GM18907 (cell line): Measurements from ENCODE around the gene ERBB4.

ENCODE experiments used
- ATAC-seq: cut with Tn5 transposase; IDR thresholded peaks from one replicate; pipeline ENCODE4 v1.9.1; 2021; ENCODE audit warnings: mild to moderate bottlenecking, moderate library complexity; ENCODE audit not compliant: unreplicated experiment

The ERBB4 gene

DNA sequence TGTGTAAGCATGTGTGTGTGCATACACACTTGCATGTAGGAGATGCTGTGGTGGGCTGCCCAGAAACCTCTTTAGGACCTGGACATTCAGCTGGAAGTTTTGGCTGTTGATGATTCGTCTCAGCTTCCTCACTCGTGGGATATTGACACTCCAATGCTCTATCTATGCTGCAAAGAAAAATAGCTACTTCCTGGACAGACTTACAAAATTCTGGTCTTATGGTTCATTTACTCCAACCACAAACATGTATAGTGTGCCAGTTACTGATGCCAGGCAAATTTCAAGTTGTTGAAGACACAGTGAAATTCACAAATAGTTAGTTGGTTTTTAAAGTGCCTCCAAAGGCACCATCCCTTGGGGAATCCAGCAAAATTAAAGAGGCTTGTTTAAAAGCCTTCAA lies 1099.6 kb downstream of the ERBB4 start:
- no peak for ATAC-seq

DNA sequence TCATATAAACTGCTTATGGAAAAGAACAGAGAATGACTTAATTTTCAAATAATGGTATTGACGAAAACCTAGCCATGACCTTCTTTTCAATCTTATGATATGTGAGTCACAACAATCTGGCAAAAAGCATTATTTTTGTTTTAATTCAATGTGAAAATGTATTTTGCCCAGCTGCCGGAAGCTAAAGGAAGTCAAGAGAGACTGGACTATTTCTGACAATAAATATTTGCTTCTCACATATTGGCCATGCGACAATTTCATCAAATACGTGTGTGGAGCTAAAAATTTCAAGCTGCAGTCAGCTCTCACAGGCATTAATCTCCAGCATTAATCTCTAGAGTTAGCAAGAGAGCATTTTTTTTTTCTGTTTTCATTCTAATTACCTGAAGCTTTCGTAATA lies 1101.2 kb downstream of the ERBB4 start:
- no peak for ATAC-seq

DNA sequence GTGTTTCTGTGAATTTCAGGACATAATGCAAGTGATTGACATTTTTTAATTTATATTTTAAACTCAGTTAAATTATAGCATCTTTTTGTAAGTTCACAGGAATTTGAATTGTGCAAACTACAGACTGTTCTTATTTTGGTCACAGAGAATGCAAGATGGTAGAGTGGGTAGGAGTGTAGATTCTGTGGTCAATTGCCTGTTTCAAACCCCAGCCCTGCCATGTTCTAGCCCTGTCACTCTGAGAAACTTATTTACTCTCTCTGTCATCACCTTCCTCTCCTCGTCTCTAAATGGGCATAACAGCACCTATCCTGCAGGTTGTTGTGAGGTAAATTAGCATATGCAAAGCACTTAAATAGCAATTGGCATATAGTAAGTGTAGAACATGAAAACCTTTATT lies 1102.4 kb downstream of the ERBB4 start:
- no peak for ATAC-seq

DNA sequence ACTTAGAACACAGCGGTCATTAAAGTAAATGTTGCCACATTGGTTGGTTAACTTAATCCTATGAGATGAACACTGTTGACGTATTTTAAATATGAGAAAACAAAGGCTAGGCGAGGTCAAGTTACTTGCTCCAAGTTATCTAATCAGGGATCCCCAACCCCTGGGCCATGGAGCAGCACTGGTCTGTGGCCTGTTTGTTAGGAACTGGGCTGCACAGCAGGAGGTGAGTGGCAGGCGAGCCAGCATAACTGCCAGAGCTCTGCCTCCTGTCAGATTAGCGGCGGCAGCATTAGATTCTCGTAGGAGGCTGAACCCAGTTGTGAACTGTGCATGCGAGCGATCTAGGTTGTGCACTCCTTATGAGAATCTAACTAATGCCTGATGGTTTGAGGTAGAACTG lies 1103.3 kb downstream of the ERBB4 start:
- ATAC-seq = no peak

DNA sequence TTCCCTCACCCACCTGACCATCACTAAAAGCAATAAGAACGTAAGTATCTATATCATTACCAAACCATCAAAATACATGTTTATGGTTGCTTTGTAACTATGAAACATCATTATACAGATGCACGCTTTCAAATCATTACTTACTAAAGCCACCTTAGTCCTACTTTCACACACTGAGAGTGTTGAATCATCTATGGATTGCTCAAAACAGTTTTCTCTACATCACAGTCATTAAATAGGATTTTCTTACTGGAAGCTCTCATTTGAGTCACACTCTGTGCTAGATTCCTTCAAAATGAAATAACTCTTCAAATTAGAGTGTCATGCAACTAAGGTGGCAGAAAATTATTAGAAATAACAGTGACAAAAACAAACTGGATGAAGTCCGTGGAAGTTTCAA lies 1103.8 kb downstream of the ERBB4 start:
- no peak for ATAC-seq

DNA sequence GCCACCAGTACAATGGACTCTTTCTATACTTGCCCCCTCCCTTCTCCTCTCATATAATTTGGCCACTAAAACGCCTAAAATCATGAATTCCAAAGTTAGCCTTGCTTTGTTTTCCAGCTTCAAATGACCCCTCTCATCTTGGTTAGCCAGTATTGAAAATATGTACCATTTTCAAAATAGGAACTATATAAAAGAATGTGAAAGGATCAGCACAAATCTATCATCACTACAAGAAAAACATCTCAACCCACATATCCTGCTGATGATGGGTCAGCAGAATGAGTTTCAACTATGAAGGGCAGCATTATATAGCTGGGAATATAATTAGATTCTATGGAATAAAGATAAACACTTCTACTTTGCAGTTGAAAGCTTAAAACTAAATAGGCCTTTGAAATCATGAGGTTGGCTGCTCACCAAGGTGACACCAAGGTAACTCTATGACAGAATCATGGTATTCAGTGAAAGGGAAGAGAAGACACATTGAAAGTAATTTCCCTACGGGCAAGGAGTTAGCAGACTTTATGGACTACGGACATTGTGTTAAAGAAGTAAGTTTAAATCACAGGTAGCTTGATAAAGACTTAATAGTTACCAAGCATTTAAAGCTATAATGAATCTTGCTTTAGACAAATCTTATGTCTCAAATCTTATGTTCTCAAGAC lies 1109.2 kb downstream of the ERBB4 start:
- ATAC-seq = no peak

DNA sequence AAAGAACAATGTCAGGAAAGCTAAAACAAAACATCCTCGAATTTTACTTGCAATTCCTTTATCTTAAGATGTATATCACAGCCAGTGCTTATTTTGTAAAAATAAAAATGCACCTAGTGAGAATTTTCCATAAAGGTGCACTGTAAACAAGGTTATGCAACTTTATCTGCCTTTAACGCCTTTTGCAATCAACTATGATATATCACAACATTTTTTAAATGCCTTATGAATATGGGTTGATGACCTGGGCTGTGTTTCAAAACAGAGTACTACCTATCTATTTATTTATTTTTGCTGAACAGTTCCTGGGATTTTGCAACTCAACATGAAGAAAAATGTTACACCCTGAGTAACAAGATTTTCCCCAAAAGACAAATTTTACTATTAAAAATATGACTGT lies 1112.4 kb downstream of the ERBB4 start:
- ATAC-seq = no peak

DNA sequence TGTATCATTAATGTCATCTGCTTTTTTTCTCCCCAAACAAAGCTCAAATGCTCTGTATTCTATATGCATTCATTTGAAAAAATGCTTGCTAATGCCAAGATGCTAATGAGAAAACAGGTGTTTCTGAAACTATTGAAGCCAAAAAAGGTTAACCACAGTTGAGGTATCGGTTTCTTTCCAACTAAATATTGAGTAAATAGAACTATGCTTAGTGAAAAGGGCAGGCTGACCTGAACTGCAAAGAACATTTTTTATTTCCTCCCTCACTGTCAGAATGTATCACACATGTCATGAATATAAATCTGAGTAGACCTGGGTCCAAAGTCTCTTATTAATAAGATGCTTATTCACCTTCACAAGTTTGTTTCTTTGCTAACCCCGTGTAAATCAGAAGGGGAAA lies 1115.6 kb downstream of the ERBB4 start:
- ATAC-seq = peak; percentile 61

DNA sequence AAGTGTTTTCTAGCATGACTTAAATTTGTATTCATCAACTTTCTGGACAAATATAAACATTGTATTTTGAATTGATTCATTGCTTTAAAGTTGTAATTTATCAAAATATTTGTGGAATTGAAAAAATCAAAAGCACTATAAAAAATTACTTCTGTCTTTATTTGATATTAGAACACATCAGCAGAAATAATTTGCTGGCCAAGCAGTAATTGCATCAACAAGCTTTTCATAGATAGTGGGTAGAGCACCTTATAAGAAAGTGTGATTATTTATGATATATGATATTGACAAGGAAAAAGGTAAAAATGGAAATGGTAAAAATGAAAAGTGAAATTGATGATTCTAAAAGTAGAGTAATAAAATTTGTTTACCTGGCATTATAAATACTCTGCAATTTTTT lies 1121.1 kb downstream of the ERBB4 start:
- no peak for ATAC-seq

DNA sequence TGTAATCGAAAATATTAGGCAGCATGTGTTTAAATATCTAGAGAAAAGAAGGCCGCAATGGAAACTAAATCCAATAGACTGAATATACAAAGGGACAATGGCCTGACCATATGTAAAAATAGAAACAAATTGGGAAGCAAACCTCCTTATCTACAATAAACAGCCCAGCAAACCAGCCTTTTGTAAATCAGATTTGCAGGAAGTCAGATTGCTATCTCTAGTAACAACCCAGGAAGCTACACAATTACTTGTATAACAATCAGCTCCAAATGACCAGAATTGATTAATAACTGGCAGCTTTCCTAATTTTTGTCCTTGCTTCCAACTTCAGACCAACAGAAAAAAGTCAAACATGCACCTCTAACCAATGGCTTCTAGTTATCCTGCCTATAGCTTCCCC lies 1122.2 kb downstream of the ERBB4 start:
- no peak for ATAC-seq

DNA sequence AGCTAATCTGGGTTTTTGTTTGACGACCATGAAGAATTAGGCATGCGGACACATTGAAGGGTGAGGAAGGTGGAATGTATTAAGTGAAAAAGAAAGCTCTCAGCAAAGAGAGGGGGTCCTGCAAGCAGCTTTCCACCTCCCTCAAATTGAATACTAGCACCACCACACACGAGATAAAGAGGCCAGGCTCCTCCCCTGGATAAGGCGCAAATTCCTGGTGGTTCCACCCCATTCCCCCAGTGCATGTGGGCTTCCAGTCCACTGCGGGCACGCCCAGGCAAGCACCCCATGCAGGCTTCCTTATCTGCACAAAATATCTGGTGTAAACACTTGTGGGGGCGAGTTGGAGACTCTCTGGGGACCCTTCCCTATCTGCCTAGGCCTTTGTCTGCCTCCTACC lies 1124.9 kb downstream of the ERBB4 start:
- ATAC-seq = no peak

DNA sequence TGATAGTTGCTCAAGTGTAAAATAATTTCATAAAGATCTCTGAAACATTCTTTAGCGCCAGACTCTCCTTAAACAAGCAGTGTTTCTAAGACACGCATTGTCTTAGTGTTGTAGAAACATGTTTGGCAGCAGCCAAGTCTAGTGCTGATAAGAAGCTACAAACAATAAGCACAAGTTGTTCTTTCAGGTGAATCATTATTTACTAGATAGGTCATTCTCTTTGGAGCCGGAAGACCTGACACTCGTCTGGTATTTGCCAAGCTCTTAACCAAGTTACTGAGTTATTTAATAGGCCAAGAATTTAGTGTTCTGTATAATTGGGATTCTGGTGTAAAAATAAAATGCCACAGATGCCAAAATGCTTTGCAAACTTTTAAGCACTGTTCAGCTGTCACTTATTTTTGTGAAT lies 1130.1 kb downstream of the ERBB4 start:
- ATAC-seq = no peak

DNA sequence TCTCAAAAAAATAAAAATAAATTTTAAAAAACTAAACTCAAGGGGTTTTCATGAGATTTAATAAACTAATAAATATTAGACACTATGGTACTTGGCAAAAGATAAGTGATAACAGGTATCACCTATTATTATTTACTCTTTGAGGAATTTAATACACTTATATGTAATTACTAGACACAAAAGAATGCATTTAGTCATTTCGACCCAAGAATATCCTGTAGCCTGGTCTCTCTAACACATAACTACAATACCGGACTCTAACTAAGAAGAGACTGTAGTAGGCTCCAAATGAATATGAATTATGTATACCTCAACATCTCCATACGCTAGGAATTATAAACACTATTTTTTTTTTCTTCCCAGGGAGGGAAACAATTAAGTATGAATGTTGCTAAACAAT lies 1131.5 kb downstream of the ERBB4 start:
- no peak for ATAC-seq

DNA sequence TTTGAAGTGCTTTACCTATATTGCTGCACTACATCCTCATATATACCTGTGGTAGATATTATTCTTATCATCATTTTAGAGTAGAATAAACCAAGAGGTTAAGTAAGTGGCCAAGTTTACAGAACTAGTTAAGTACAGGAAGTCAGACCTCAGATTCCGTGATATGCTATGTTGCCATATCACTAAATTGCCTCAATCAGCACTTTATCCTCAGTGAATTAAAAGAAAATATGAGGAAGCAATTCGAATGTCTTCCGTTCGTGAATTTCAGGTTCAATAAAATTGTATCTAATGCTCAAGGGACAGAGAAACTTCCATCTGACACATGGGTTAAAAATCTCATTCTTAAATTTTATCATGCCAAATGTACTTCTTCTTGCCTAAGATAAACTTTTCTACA lies 1133.6 kb downstream of the ERBB4 start:
- no peak for ATAC-seq

DNA sequence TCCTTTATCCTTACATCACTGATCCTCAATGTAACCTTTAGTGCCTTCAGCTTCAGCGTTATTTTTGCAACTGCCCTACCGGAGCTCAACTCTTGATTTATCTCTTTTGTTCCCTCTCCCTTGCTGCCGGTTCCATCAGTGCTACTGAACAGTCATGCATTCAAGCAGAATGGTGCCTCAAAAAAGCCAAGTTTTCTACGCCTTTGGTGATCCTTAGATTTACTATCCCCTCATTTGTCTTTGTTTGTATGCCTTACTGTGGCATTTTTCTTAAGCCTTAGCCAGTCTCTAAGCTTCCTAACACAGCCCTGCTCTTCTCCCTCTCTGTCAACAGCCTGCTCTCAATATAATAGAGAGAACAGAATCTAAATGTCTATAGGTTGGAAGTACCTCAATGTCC lies 1134.5 kb downstream of the ERBB4 start:
- ATAC-seq = no peak

DNA sequence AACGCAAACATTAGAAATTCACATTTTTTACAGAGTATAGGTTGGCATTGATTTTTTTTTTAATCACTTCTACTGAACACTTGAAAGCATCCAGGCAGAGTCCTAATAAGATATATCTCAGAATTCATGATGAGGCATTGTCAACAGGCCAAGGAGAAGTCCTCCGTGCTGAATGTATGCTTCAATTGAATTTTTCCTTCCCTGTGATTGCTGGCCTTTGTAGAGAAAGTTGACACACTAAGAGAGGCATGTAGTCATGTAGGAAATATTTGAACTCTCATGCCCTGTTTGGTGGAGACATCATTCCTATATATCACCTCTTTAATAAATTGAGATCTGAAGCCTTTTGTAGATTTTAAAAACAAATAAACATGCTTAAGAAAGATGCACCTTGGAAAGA lies 1137.3 kb downstream of the ERBB4 start:
- no peak for ATAC-seq

DNA sequence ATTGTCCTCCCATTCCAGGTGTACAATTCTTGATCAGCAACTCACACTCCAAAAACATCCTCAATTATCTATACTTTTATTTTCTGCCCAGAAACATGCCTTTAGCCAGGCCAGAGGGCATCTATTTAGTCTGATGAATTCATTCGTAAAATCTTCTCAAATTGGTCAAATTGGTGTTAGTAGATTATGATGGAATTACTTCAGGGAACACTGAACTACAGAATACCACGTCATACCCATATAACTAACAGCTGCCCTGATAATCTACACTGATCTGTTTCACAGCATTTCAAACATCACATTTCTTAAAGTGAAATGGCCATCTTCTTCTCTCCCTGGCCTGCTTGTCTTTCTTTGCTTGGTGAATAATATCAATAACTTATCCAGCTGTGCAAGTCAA lies 1140.8 kb downstream of the ERBB4 start:
- ATAC-seq = no peak

DNA sequence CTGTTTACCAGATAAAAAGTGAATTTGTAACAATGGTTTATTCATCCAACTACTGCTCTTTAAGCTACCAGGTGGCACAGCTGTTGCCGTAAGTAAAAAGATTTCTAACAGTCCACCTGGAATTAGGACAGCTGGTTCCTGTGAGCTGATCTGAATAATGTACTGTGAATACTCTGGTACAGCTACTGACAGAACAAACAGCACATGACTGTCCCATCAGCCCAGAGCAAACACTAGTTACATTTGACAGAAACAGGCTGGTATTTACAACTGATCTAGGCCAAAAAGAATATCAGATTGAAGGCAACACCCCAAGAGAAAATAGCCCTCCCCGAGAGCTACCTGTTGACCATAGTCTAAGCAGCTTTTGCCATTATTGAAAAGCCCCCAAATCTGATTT lies 1141.8 kb downstream of the ERBB4 start:
- no peak for ATAC-seq

DNA sequence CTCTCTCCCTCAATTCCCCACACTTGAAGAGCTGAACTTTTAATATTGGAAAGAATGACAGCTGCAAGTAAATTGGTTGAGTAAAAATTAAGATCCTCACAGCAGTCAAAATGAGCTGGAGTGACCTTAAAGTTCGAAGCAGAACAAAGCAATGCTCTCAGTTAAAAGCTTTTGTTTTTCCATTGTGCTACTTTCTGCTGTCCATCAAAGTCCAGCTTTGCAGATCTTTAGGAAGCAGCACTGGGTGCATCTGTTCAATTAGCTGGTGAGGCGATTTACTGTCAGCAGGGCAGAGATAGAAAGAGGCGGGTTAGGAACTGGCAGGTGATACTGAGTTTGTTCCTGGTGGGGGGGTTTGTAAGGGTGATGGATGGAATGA lies 1147.4 kb downstream of the ERBB4 start:
- no peak for ATAC-seq

DNA sequence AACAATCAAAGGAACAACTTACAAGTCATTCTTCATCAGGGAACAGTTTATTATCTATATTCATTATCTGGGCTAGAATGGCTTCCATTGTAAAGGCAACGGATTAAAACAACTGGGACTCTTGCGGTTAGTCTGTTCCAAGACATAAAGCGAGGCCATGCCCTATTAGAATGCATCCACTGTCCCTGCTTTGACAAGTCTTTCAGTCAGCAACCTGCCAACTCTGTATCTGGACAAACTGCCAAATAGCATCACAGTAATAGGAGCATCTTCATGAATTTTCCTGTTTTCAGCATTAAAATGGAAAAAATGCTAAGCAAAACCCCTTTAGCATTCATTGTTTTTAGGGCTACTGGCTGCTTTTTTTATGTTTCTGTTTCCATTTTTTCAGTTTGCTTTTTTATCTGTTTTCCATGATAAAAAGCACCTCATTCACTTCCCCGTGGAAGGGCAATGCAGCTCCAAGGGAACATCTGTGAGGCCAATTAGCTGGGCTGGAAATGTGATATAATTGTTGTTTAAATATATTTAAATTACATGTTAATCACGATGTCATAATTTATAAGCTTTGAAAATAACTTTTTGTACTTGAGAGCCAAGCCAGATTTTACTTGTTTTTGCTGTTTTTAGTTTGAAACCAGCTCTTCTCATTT lies 1147.9 kb downstream of the ERBB4 start:
- ATAC-seq = no peak

DNA sequence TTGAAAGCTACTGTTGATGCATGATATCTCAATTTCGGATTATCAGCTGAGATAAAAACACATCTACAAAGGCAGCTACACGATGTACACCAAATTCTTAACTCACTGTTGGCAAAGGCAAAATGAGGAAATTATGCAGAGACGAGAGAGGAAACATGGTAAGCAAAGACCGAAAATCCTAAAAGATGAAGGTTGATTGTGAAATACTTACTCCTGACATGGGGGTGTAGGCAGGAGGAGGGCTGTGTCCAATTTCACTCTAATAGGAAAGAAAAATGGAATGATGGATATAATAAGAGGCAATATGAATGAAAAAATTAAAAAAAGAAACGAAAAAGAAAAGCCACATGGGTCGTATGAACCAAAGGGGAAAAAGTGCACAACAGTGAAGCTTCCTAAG lies 1150.9 kb downstream of the ERBB4 start:
- ATAC-seq = no peak

DNA sequence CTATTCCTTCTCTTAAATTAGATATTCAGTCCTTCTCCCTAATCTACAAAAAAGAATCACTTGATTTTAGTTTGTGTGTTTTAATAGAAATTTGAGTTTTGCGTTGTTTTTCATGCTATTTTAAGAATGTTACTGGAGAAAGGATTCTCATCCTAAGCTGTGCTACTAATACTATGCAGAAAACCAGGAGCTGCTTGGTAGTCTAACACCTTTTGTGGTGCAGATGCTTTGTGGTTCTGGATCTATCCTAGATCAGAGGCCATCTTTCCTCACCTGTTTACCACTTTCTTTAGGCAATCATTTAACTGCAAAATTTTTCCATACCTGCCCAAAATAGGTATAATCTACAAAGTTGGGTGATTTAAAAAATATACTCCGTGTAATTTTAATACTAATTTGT lies 1158.6 kb downstream of the ERBB4 start:
- ATAC-seq = no peak

DNA sequence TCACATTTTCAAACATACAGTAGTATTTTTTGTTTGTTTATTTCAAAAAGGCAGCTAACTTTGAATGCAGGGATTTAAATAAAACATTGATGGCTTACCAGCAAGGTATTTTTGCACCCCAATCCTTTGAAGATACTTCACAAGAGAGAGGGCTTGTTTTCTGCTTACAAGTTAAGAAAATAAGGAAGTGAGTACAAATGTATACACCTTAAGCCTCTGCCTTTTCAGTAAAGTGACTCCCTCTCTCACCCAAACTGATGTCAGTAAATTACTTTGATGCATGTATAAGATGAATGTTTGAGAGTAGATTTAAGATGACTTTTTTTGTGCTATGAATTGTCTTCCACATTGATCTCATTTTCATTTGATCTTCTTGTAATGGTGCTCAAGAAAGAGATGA lies 1162.2 kb downstream of the ERBB4 start:
- ATAC-seq = no peak
